ENCODE data around the gene MAP3K8. TPM values are rescaled to one million over a fixed set of nuclear protein-coding genes. Genes with fewer than 3 reads are reported as not detected.

The MAP3K8 gene
- total RNA-seq, 1 experiment from 2014 or later = 13.8 TPM

- TF ChIP-seq AFF4 (CRISPR knock-in tag; IDR thresholded peaks at IDR 0.05; ENCODE audit: borderline replicate concordance) (no peak), MXD4 (CRISPR knock-in tag; IDR thresholded peaks at IDR 0.05; ENCODE audit: borderline replicate concordance) (no peak), FOXJ3 (CRISPR knock-in tag; IDR thresholded peaks at IDR 0.05; ENCODE audit: borderline replicate concordance) (no peak)
Measured at GRCh38 chr10:30420266-30420665, 13.7 kb upstream of the MAP3K8 start (continued).

- H3K27ac Mint-ChIP-seq = no peak overlapping the region
- H3K36me3 Mint-ChIP-seq = no peaks in the 10 kb centered on the region
- CTCF ChIA-PET = no interaction called here
- POLR2A ChIA-PET = interaction anchor here (0.6 kb wide), 1 partner anchor 319 kb away, joined by 5 read pairs; no protein-coding TSS in a partner anchor
- H3K9me3 Mint-ChIP-seq = no peaks in the 10 kb centered on the region
- peaks cover 32% of the 10 kb centered on the region for H3K4me1 Mint-ChIP-seq
- TF ChIP-seq RORB (CRISPR knock-in tag; IDR thresholded peaks at IDR 0.05) (no peak), STAT6 (CRISPR knock-in tag; conservative IDR thresholded peaks at IDR 0.05; ENCODE audit: low read depth) (no peak), NR3C1 (CRISPR knock-in tag; conservative IDR thresholded peaks at IDR 0.05; ENCODE audit: low read depth) (no peak), ZSCAN18 (CRISPR knock-in tag; IDR thresholded peaks at IDR 0.05) (no peak), ARID4B (CRISPR knock-in tag; IDR thresholded peaks at IDR 0.05; ENCODE audit: borderline replicate concordance) (no peak), ZNF232 (CRISPR knock-in tag; IDR thresholded peaks at IDR 0.05) (no peak), GRHL2 (CRISPR knock-in tag; IDR thresholded peaks at IDR 0.05; ENCODE audit: insufficient replicate concordance, severe bottlenecking) (no peak), USF1 (CRISPR knock-in tag; IDR thresholded peaks at IDR 0.05) (no peak), ETV6 (CRISPR knock-in tag; IDR thresholded peaks at IDR 0.05) (no peak), SMAD3 (CRISPR knock-in tag; IDR thresholded peaks at IDR 0.05; ENCODE audit: borderline replicate concordance) (no peak), NFE2L1 (CRISPR knock-in tag; IDR thresholded peaks at IDR 0.05) (no peak), MYBL2 (CRISPR knock-in tag; IDR thresholded peaks at IDR 0.05) (no peak), GTF2I (CRISPR knock-in tag; conservative IDR thresholded peaks at IDR 0.05) (no peak)
- ATAC-seq = no peak
- DNase-seq (ENCODE audit: low spot score) = no peak
- H3K27me3 Mint-ChIP-seq (ENCODE audit: low read depth) = no peaks in the 10 kb centered on the region
- no peak overlapping the region for H3K4me3 Mint-ChIP-seq
Measured at GRCh38 chr10:30420766-30421165, 13.2 kb upstream of the MAP3K8 start.
